ENCODE results near the gene GTF2H2.
"Not testable (repeated sequence)": the region's sequence is repeated elsewhere in the genome, so short reads cannot be mapped to it uniquely, and the experiment has no call there.

GTF2H2 gene

GRCh38 chr5:71067262-71067928 is at the start of gene GTF2H2:
Gene GTF2H2 (minus strand): TSS chr5:71067676. CDS start chr5:71062763, 4,913 bp downstream.
- not testable (repeated sequence) for DNase-seq (ENCODE audit: low read depth)

- not testable (repeated sequence) for DNase-seq (ENCODE audit: low read depth)
These were observed 42.3 kb upstream of the GTF2H2 start for GRCh38 chr5:71109730-71110275.

- not testable (repeated sequence) for DNase-seq (ENCODE audit: low read depth)
These were observed 32.5 kb upstream of the GTF2H2 start for GRCh38 chr5:71099996-71100395.

- DNase-seq (ENCODE audit: low read depth) = not testable (repeated sequence)
These were observed 30.4 kb upstream of the GTF2H2 start for GRCh38 chr5:71097930-71098203.

GRCh38 chr5:71097173-71097929 is 29.9 kb upstream of the GTF2H2 start:
- DNase-seq (ENCODE audit: low read depth) = not testable (repeated sequence)

GRCh38 chr5:71089773-71090172 is 22.3 kb upstream of the GTF2H2 start:
- not testable (repeated sequence) for DNase-seq (ENCODE audit: low read depth)

GRCh38 chr5:71088754-71089153 is 21.3 kb upstream of the GTF2H2 start:
- DNase-seq (ENCODE audit: low read depth) = not testable (repeated sequence)

- not testable (repeated sequence) for DNase-seq (ENCODE audit: low read depth)
These were observed 18.7 kb upstream of the GTF2H2 start for GRCh38 chr5:71086145-71086544.

GRCh38 chr5:71084280-71085063 is 17.0 kb upstream of the GTF2H2 start:
- DNase-seq (ENCODE audit: low read depth) = not testable (repeated sequence)

- not testable (repeated sequence) for DNase-seq (ENCODE audit: low read depth)
These were observed 15.4 kb upstream of the GTF2H2 start for GRCh38 chr5:71082898-71083297.

GRCh38 chr5:71082340-71082739 is 14.9 kb upstream of the GTF2H2 start:
- not testable (repeated sequence) for DNase-seq (ENCODE audit: low read depth)

- DNase-seq (ENCODE audit: low read depth) = not testable (repeated sequence)
These were observed 6.2 kb downstream of the GTF2H2 start for GRCh38 chr5:71061322-71061721.

GRCh38 chr5:71059426-71059825 is 8.1 kb downstream of the GTF2H2 start:
- not testable (repeated sequence) for DNase-seq (ENCODE audit: low read depth)

- DNase-seq (ENCODE audit: low read depth) = not testable (repeated sequence)
These were observed 22.7 kb downstream of the GTF2H2 start for GRCh38 chr5:71044808-71045207.

- DNase-seq (ENCODE audit: low read depth) = not testable (repeated sequence)
These were observed 23.3 kb downstream of the GTF2H2 start for GRCh38 chr5:71044128-71044527.

- not testable (repeated sequence) for DNase-seq (ENCODE audit: low read depth)
These were observed 36.3 kb downstream of the GTF2H2 start for GRCh38 chr5:71031046-71031776.

- not testable (repeated sequence) for DNase-seq (ENCODE audit: low read depth)
These were observed 42.1 kb downstream of the GTF2H2 start, which contains the start of gene NAIP for GRCh38 chr5:71025289-71025953. Gene NAIP (minus strand): TSS chr5:71025339. CDS start chr5:71012915, 12,424 bp downstream.

- DNase-seq (ENCODE audit: low read depth) = not testable (repeated sequence)
These were observed 46.8 kb downstream of the GTF2H2 start for GRCh38 chr5:71020643-71021042.

- DNase-seq (ENCODE audit: low read depth) = not testable (repeated sequence)
These were observed 49.0 kb downstream of the GTF2H2 start for GRCh38 chr5:71018376-71019005.

- DNase-seq (ENCODE audit: low read depth) = no peak
These were observed 53.3 kb downstream of the GTF2H2 start for GRCh38 chr5:71014176-71014575.

All from activated T-helper 9 cell treated with anti-CD3 and anti-CD28 coated beads, Interleukin-2, amount 50 U/mL, for 16 hours (primary cell).